Stimulated activated CD8-positive, alpha-beta memory T cell treated with anti-CD3 and anti-CD28 coated beads, Interleukin-4, amount 100 ng/mL, for 24 hours (primary cell): Measurements from ENCODE around the gene PPP1CB.

ENCODE experiments used
- DNase-seq: peaks from one replicate; pipeline ENCODE4 v3.0.0-alpha.2; 2020; ENCODE audit warnings: low read depth

The PPP1CB gene

DNA sequence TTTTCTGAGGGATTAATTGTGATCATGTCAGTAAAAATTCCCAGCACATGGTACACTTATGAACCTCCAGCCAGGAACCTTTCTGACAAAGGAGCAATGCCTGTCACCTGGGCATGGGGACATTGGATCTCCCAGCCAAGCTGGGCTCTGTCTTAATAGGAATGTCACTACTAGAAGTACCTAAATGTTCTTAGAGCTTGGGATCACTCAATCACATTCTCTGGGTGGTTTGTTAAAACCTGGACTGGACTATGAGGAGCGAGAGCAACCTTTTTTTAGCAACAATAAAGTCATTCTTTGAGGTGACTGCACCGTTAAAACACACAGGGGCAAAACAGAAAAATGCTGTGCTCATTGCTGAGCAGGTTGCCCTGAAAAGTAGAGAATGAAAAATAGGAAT lies 6.4 kb upstream of the PPP1CB start:
- no peak for DNase-seq

DNA sequence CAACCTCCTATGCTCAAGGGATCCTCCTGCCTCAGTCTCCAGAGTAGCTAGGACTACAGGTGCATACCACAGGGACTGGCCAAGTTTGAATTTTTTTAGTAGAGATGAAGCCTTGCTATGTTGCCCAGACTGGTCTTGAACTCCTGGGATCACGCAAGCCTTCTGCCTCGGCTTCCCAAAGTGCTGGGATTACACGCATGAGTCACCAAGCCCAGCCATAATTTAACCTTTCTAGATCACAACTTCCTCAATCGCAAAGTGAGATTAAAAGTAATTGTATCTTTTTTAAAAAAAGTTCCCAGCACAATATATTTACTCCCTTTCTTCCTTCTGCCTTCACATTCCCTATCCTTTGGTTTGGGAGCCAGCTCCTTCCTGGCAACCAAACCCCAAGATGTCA lies 5.8 kb upstream of the PPP1CB start:
- no peak for DNase-seq

DNA sequence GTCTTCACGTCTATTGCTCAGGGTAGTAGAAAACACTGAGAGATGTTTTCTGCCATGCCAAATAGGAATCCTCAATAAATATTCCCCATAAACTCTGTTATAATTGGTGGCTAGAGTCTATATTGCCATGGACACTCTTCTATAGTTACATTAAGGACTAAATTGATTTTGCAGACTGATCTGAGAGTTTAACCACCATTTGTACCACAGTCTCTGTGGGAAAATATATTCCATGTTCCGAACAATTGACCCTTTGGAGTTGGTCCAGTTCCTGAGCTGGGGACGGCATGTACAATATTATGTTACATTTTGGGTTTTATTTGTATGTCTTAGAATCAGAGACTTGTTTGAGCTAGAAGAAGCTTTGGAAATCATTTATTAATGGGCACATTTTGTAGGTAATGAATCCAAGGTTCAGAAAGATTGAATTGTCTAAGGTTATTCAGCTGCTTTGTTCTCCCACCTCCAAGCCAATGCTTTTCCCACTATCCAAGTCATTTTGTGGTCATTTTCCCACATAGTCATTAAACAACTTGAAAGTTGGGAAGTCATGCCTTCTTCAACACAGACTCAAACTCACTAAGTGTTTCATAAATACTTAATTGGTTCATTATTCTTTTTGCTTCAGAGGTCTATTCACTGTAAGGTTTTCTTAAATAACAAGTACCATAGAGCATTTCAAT lies 5.1 kb upstream of the PPP1CB start:
- DNase-seq: no peak

DNA sequence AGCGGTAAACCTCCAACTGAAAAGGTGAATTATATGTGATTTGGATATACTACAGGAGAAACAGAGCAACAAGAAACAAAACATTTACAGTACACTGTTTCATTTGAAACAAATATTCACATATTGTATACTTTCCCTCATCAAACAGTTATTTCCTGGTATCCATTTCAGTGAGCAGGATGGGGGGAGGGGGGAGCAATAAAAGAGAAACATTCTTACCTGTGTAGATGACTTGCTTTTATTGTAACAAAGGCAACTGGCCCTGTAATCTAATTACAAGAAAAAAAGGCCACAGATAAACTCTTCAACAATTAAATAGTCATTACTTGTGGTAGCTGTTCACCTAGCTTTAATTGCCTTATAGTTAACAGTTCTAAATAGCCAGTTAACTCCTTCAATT lies 3.9 kb upstream of the PPP1CB start:
- DNase-seq: no peak

DNA sequence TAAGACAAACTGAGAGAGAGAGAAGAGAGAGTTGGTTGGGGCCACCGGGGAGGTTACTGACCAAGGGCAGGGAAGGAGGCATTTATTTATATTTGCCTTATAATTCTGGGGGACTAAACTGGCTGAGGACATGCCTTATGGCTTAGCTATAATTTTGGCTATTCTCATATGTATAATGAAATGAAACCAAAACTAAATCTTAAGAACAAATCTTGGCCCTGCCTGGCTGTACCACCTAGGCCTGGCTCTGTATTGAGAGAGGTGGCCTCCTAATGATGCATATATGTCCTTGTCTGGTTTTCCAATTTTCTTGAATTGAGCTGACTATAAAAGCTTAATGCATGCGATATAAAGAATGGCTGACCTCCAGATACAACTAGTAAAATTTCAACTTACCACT lies 3.5 kb upstream of the PPP1CB start:
- no peak for DNase-seq

DNA sequence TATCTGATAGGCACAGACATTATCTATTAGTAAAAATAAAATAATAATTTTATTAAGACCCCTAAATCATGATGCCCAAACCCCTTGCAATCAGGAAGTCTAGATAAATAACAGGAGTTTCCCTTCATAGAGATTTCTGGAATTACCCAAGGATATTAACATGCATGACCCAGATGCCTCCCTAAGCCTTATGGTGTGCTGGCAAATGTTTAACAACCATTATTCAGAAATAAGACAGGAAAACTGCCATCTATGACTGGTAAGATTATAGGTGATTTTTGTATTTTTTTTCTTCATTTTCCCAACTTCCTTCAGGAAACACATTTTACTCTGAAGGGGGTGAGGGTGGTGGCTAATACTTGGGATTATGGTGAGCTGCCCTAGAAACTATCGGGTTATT lies 2.7 kb upstream of the PPP1CB start:
- no peak for DNase-seq

DNA sequence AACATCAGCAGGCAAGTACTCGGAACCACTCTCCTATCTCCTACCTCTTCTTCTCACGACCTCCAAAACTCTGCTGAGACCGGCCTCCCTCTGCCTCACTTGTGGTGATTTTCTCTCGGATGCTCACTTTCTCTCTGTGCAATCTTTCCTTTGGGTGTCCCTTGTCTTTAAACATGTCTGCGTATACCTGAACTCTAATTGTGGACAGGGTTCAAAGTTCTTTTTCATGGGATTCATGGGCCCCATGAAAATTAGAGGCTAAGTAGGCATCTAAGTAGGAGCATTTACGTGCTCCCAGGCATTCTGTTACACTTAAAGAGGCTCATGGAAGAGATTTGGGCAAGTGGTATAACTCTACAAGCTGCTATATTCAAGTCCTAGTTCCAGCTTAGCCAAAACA lies 2.1 kb upstream of the PPP1CB start:
- DNase-seq: no peak

DNA sequence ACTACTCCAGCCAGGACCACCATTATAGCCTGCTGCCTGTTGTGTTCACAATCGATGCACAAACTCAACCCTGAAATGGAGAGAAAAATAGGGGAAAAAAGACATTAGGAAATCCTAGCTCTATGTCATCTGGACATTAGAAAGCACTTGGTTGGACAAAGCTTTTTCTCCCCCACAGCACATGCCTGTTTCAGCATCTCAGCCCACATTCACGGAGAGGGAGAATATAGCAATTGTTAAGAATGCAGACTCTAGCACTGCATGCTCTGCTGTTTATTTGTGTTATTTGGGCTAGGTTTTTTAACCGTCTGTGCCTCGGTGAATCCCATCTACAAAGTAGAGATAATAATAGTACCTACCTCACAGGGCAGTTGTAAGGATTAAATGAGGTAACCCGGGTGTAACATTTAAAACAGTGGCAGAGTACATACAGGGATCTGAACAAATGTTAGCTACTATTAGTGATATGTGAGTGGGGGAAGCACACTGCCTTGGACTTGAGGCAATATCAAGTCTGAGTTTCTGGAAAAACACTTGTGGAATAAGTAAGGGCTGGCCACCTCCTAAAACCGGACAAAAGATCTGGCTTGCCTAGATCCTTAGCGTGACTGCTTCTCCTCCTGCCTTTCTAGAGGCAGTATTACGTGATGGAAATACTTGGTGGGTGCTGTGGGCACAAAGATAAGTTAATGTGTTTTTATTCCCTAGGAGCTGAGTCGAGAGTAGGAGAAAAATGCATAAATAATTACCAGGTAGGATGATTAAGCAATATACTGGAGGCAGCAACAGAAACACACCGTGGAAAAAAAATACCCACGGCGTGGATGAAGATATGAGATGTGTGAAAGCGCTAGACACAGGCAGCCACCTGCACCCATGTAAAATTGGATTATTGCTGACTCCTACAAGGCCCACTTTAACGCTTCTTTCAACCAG lies 1.0 kb upstream of the PPP1CB start:
- DNase-seq: peak; percentile 13

DNA sequence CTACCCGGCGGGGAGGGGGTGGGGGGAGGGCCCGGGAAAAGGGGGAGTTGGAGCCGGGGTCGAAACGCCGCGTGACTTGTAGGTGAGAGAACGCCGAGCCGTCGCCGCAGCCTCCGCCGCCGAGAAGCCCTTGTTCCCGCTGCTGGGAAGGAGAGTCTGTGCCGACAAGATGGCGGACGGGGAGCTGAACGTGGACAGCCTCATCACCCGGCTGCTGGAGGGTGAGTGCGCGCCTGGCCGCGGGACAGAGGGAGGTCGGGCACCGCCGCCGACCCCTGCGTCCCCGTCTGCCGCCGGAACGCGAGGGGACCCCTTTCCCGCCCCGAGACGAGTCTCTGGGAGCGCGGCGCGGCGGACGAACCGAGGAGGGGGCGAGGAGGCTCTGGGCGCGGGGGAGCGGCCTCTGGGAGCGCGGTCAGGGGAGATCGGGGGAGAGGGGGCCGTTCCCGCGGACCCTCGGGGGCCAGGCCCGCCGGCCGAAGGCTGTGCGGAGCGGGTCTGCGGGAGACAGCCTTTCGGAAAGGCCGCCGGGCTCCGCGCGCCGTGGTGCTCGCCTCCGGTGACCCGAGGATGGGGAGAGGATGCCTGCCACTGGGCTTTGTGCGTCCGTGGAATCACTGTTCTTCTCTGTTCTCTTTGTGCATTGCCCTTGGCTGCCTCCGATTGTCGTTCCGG lies 463 bp downstream of the PPP1CB start:
- peak; percentile 3 for DNase-seq

DNA sequence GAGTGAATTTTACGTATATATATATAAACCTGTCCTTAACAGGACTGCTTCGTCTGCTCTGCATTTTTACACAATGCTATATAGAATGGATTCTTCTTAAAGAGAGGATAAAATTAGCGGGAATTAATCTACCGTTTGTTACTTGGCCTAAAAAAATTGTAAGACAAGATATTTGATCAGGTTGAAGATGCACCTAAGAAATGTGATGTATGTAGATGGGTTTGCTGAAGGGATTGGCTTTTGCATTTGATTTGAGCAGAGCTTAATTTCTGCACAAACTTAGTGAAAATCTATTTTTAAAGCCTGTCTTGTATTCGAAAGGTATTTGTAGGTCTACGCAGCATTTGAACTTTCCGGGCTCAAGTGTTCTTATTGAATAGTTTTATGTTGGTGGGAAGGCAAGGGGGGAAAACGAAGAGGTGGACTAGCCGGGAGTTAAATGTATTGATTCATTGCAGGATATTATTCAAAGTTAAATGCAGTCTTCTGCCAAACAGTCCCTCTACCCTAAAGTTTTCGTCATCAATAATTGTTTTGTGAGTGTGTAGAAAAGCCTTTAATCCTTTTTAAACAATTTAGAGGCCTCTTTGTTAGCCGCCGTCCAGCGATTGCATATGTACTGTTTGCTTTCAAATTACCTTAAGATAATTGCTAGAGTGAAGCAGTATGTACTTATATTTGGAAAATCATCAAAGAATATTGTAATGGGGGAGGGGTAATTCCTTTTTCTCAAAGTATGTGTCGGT lies 1.2 kb downstream of the PPP1CB start:
- DNase-seq: no peak

DNA sequence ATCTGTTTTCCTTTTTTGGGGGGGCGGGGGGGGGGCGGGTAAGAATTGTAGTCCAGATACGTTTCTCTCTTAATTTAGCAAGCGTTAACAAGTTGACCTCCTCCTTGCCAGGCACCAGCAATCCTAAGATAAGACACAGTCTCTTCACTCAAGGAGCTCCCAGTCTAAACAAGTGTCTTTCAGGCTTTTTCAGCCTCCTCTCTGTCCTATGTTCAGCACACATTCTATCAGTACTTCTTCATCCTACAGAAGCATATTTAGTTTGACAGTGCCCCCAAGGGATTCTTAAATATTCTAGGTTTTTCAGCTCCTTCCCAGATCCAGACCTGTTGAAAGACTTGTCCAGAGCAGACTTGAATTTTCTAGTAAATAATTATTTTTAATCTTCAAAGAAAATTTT lies 2.7 kb downstream of the PPP1CB start:
- no peak for DNase-seq

DNA sequence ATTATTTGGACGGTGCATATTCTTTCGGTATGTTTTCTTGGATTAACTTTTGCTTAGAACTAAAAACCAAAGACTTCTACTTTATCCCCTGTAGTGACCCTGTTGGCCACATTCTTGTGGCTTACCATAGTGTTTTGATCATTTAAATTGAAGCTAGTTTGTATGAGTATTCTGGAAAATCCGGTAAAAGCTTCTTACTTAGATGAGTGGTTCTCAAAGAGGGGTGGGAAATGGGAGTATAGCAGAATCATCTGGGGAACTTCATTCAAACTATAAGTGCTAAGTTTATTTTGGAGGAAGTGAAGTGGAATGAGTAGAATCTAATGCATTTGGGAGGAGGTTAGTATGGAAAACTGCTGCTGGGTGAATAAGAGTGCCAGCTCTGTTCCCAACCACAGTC lies 3.8 kb downstream of the PPP1CB start:
- DNase-seq: no peak

DNA sequence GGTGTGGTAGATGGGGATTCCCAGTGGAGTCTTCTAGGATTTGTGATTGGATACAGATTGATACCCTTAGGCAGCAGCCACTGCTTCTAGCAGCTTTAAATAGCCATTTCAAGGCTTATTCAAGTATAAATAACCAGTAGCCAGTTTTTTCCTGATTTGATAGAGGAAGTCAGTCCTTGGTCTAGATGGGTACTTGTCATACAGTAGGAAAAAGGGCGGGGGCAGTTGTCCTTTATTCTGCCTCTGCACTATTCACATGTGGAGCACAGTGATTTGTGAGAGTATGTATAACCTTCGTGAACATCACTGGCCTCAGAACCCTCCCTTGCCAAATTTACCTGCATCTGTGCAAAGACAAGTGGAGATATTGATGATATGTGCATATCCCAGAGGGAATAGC lies 6.8 kb downstream of the PPP1CB start:
- no peak for DNase-seq

DNA sequence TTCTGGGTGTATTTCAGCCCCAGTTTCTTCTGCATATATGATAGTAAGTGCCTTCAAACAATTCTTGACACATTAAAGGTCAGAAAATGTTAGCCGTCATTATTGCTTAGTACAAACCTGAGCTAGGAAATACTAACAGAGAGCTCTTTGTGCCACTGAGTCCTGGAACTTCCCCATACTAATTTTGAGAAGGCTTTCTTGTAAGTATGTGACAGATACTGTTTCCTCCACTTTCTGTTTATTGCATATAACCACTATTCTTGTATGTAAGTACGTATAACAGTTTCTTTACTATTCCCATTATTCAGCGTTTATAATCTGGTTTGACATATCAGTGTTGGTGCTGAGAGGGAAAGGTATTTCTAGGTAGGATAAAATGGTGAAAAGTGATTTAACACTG lies 9.8 kb downstream of the PPP1CB start:
- no peak for DNase-seq

DNA sequence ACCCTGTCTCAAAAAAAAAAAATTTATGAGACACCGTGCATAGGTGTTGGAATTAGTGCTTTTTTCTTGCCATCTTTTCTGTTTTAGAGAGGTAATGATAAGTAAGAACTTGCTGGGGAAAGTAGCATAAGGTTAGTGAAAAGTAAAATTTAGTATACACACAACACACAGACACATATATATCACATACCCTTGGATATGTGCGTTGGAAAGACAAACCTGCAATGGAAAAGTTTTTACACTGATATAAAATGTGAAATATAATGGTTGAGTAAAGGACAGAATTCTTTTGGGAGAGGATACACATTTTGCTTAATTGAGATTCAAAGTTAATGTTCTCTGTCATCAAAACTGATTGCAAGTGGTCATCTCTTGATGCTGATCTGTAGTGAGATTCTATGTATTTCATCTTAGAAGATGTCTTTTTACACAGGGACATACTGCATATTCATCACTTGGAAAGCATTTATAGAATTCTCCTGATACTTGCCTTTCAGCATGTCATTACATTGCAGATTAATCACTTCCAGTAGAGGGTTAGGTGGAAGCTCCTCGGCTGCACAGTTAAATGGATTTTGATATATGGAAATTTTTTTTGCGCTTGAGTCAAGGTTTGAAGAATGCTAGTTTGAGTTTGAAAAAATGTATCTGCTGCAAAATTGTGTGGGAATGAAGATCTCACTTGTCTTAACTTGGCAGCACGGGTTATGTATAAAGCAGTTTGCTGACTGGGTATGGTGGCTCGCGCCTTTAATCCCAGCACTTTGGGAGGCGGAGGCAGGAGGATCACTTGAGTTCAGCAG lies 13.5 kb downstream of the PPP1CB start:
- no peak for DNase-seq

DNA sequence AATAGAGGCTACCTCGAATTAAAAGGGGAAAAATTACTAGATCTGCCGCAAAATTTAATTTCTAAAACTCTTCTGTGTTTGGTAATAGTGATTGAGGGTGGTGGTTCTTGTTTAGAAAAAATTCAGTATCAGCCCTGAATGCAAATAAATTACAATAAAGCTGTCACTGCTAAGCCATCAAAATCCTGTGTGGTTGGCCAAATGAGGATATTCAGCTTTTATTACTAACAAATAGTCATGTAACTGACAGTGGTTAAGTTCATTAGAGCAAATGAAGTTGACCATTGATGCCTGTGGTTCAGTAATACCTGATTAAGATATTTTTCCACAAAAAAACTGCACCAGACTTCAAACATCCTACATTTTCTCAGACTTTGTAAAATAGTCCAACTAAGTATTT lies 14.4 kb downstream of the PPP1CB start:
- DNase-seq: no peak

DNA sequence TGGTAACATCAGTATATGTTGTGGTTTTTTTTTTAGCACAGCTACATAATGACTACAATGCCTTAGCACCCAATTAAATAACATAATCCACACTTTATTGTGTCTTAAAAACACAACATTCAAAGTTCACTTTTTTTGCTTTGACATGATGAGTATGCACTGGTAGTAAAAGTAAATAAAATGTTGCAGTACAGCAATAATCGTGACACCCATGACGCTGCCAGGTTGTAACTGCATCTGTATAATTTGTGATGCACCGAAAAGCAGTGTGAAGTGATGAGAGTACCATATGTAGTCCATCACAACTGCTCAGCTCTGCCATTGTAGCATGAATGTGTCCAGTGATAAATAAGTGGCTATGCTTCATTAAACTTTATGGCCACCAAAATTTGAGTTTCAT lies 15.7 kb downstream of the PPP1CB start:
- no peak for DNase-seq

DNA sequence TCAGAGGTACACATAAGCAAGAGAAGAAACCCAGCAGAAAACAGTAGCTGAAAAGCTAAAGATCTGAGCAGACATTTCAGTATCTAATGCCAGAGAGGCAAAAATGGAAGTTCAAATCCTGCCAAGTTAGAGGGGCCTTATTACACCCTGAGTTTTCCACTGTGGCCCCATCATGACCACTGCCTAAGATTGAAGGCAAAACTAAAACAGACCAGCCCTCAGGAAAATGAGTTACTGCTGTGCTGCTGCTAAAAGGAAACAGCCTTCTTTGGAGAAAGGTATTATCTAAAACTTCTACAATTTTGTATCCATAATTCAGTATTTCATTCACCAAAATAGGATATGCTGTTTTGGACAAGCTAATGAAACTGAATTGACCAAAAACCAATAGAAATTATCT lies 16.8 kb downstream of the PPP1CB start:
- no peak for DNase-seq

DNA sequence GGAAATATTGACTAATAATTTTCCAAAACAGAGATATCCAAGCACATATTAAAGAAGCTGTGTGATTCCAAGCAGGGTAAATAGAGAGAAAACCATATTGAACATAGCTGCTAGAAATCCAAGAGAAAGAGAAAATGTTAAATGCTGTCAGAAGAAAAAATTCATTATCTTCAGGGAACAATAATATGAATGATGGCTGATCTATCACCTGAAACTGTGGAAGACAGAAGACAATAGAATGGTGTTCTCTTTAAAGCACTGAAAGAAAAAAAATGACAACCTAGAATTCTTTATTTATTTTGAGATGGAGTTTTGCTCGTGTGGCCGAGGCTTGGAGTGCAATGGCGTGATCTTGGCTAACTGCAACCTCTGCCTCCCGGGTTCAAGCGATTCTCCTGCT lies 17.3 kb downstream of the PPP1CB start:
- DNase-seq: no peak

DNA sequence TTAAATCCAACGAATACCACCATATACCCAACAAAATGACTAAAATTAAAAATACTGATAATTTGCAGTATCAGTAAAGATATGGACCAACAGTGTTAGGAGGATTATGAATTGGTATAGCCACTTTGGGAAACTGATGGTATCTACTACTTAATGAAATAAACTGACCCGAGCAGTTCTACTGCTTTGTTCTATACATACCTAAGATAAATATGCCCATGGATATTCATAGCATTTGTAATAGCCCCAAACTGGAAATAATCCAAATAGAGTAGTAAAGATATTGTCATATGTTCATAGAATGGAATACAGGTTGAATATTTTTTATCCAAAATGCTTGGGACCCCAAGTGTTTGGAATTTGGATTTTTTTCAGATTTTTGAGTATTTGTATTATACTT lies 20.7 kb downstream of the PPP1CB start:
- no peak for DNase-seq

DNA sequence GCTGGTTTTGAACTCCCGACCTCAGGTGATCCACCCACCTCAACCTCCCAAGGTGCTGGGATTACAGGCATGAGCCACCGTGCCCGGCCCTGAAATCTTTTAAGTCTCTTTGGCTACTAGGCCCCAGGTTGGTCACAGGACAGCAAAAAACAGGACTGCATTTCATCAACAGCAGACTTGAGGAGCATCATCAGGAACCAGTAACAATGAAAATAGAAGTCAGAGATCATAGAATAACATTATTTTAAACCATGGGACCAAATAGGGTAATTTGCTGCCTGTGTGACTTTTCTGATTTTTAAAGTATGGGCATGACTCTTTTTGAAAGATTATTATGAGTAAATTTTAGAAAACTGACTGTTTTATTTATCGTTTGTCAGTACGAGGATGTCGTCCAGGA lies 24.8 kb downstream of the PPP1CB start:
- no peak for DNase-seq

DNA sequence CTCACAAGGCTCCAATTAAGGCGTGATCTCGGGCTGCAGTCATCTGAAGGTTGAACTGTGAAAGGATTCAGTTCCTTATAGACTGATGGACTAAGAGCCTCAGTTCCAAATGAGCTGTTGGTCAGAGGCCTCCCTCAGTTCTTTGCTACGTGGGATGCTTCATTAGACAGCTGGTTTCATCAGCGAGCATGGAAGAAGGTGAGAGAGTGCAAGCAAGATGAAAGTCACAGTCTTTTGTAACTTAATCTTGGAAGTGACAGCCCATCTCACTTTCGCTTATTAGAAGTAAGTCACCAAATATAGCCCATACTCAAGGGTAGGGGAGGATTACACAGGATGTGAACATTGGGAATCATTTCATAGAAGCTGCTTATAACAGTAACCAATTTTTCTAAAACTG lies 26.8 kb downstream of the PPP1CB start:
- no peak for DNase-seq
